ENCODE measurements around the gene E4F1.

Gene E4F1

DNA sequence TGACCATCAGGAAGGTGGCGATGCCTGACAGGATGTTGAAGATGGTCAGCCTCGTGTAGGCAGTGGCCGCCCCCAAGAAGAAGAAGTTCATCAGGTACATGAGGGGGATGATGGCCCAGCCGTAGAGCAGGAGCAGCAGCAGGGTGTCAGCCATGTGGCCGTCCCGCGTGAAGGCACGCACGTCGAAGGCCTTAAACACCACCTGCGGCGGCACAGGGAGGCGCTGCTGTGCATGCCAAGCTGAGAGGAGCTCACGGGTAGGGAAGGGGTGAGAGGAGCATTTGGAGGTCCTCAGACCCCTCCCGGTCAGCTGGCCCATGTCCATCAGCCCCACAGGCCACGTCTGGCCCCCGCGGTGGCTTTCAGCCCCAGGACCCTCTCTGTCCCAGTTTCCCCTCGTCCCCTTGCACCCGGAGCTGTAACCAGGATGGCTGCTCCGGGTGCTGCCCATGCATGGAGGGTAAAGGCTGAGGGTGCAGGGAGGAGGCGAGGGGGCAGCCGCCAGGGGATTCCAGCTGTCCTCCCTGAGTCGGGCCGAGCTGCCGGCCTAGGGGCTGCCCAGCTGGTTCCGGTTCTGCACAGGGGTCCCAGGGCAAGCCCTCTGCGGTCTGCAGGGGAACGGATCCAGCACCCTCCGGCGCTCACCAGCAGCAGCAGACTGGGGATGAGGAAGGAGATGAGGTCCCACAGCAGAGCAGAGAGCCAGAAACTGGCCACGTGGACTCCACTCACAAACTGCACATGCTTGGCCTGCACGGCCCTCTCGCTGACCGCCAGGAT lies 61.6 kb downstream of the E4F1 start:
- TF ChIP-seq, protein P1, sequence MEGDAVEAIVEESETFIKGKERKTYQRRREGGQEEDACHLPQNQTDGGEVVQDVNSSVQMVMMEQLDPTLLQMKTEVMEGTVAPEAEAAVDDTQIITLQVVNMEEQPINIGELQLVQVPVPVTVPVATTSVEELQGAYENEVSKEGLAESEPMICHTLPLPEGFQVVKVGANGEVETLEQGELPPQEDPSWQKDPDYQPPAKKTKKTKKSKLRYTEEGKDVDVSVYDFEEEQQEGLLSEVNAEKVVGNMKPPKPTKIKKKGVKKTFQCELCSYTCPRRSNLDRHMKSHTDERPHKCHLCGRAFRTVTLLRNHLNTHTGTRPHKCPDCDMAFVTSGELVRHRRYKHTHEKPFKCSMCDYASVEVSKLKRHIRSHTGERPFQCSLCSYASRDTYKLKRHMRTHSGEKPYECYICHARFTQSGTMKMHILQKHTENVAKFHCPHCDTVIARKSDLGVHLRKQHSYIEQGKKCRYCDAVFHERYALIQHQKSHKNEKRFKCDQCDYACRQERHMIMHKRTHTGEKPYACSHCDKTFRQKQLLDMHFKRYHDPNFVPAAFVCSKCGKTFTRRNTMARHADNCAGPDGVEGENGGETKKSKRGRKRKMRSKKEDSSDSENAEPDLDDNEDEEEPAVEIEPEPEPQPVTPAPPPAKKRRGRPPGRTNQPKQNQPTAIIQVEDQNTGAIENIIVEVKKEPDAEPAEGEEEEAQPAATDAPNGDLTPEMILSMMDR (IDR thresholded peaks at IDR 0.05; ENCODE audit: low read depth, low read length, missing control alignments): no peak

More for the DNA sequence above, 61.6 kb downstream of the E4F1 start:
- no peak for DNase-seq (ENCODE audit: extremely low read depth, low read depth)
- H3K4me3 ChIP-seq (replicated peaks; ENCODE audit: low read depth, low read length): no peak overlapping the region

Measured in HFF-Myc (cell line).